Peyer's patch (tissue), 4 donors: ENCODE results near the gene CEP350. TPM values are rescaled to one million over a fixed set of nuclear protein-coding genes. Genes with fewer than 3 reads are reported as not detected.

Source experiments
- DNase-seq, 3 donors: peaks; one replicate each; pipeline ENCODE4 v3.0.0-alpha.2; 2017 to 2019
- H3K27ac ChIP-seq, 4 donors: fragments of 200-600 bp; sonication (generic); one replicate each; pipeline ENCODE4 v1.5.1; 2016 to 2019
- H3K27me3 ChIP-seq, 2 donors: fragments of 200-600 bp; sonication (generic); one replicate each; pipeline ENCODE4 v1.5.1; 2019
- H3K36me3 ChIP-seq, 3 donors: fragments of 200-600 bp; sonication (generic); one replicate each; pipeline ENCODE4 v1.5.1; 2016 to 2019
- H3K4me1 ChIP-seq, 4 donors: fragments of 200-600 bp; sonication (generic); one replicate each; pipeline ENCODE4 v1.5.1; 2016 to 2019
- H3K4me3 ChIP-seq, 4 donors: fragments of 200-600 bp; sonication (generic); 1 replicate in 3 of 4; 2 replicates in 1 of 4; pipeline ENCODE4 v1.5.1; 2016 to 2019; ENCODE audit warnings: mild to moderate bottlenecking in 1 of 4
- H3K9me3 ChIP-seq, 4 donors: fragments of 200-600 bp; sonication (generic); one replicate each; pipeline ENCODE4 v1.5.1; 2016 to 2019; ENCODE audit warnings: mild to moderate bottlenecking in 1 of 4
- POLR2A ChIP-seq, 2 donors: fragments of 450-650 bp; IDR thresholded peaks; one replicate each; pipeline ENCODE4 v1.5.1; 2017; ENCODE audit warnings: antibody characterized with exemption in 2 of 2, mild to moderate bottlenecking in 2 of 2, moderate library complexity in 2 of 2
- total RNA-seq, 4 donors: library from RNA; depleted of rRNA; stranded (reverse); fragments of >200 nt; gene quantifications; one replicate each; pipeline ENCODE4 v1.1.0, GENCODE V29; 2016
- TF ChIP-seq, protein P1 (sequence below), 6 experiments: fragments of 450-650 bp in 4 of 6; fragments of 200-600 bp in 2 of 6; sonication (generic) in 1 of 6; IDR thresholded peaks; one replicate each; pipeline ENCODE4 v1.5.1; 2017 to 2019; ENCODE audit warnings: antibody characterized with exemption in 6 of 6, mild to moderate bottlenecking in 3 of 6, moderate library complexity in 1 of 6

CEP350 gene
- total RNA-seq, 4 donors from 2014 or later = 86.0 to 196 (median 87.8) TPM

DNA sequence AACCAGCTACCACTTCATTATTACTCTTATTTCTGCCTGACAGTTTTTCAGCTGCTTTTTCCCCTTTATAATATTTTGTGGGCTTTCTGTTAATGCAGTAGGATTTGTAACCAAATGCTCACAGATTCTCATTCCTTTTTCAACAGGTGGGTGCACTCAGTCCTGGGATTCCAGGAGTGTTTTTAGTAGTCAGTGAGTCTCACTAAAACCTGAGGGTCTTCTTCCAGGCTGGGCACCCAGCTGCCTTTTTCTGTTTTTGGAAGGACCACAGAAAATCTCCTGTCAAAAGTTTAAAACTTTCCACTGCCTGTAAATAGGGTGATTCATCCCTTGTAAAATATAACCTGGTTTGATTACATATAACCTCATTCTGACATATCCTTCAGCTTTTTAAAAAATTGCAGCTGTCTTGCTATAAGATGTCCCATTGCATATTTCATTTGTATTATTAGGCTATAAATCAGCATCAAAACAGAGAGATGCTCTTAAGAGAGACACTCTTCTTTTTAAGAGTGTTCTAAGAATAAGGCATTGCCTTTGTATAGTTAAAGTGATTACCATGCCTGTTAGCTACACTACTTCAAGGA, 16.8 kb upstream of the CEP350 start:
- no peaks in the 10 kb centered on the region for H3K9me3 ChIP-seq
- H3K27ac ChIP-seq = no peak overlapping the region
- H3K4me1 ChIP-seq = no peaks in the 10 kb centered on the region
- H3K36me3 ChIP-seq = no peaks in the 10 kb centered on the region
- no peaks in the 10 kb centered on the region for H3K27me3 ChIP-seq
- TF ChIP-seq, protein P1, sequence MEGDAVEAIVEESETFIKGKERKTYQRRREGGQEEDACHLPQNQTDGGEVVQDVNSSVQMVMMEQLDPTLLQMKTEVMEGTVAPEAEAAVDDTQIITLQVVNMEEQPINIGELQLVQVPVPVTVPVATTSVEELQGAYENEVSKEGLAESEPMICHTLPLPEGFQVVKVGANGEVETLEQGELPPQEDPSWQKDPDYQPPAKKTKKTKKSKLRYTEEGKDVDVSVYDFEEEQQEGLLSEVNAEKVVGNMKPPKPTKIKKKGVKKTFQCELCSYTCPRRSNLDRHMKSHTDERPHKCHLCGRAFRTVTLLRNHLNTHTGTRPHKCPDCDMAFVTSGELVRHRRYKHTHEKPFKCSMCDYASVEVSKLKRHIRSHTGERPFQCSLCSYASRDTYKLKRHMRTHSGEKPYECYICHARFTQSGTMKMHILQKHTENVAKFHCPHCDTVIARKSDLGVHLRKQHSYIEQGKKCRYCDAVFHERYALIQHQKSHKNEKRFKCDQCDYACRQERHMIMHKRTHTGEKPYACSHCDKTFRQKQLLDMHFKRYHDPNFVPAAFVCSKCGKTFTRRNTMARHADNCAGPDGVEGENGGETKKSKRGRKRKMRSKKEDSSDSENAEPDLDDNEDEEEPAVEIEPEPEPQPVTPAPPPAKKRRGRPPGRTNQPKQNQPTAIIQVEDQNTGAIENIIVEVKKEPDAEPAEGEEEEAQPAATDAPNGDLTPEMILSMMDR (IDR thresholded peaks at IDR 0.05) = no peak
- TF ChIP-seq POLR2A (IDR thresholded peaks at IDR 0.05) = no peak
- no peak overlapping the region for H3K4me3 ChIP-seq
- DNase-seq = no peak

DNA sequence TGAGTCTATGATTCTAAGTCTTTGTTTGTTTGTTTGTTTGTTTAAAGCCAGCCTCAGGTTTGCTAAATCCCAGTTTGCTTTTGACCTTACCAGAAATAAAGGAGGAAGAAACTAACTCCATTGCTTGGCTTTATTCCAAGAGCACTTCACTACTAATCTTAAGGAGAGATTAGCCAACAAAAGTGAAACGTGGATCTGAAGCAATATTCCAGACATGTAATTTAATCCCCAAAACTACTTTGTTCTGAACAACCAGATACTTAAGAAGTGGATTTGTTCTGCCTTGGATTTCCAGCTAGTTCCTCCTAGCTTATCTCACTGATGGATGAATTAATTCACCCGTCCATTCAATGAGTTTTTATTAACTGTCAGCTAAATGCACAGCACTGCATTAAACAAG, 15.9 kb upstream of the CEP350 start:
- DNase-seq = no peak
- no peak overlapping the region for H3K27ac ChIP-seq
- no peaks in the 10 kb centered on the region for H3K9me3 ChIP-seq
- no peaks in the 10 kb centered on the region for H3K27me3 ChIP-seq
- TF ChIP-seq POLR2A (IDR thresholded peaks at IDR 0.05) = no peak
- TF ChIP-seq, protein P1 (IDR thresholded peaks at IDR 0.05) = no peak
- H3K4me1 ChIP-seq = no peaks in the 10 kb centered on the region
- no peaks in the 10 kb centered on the region for H3K36me3 ChIP-seq
- H3K4me3 ChIP-seq = no peak overlapping the region

DNA sequence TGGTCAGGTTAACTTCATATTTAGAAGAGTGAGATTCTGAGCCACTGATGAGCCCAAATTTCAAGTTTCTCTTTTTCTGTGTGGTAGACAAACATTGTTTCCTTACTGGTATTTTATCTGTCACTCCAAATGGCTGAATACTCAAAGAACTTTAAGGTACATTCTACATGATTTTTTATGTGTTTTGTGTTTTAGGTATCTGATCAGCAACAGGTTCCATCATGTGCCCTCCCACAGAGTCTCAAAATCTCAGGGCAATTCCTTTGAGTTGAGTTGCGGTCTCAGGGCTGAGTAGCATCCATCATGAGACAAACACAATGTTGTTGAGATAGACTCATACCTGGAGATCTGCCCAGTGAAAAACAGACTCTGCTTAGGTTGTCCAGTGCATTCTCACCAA, 14.7 kb upstream of the CEP350 start:
- Histone ChIP-seq H3K9me3 (no peaks in the 10 kb centered on the region), H3K4me1 (no peaks in the 10 kb centered on the region), H3K27me3 (no peaks in the 10 kb centered on the region), H3K4me3 (no peak overlapping the region), H3K27ac (no peak overlapping the region), H3K36me3 (no peaks in the 10 kb centered on the region)
- TF ChIP-seq, protein P1 (IDR thresholded peaks at IDR 0.05) = no peak
- no peak for TF ChIP-seq POLR2A (IDR thresholded peaks at IDR 0.05)
- DNase-seq = no peak

DNA sequence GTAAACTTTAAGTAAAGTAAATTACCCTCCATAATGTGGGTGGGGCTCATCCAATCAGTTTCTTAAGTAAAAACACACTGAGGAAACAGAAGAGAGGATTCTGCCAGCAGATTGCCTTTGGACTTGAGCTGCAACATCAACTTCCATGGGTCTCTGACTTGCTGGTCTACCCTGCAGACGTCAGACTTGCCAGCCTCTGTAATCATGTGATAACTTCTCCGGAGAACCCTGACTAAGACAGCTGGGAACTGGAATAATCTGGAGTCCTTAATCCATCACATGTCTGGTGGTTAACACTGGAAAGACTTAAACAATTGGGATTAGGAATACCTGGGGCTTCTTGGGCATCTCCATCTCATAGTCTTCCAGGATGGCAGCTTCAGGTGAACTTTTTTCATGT, 13.2 kb upstream of the CEP350 start:
- no peak for DNase-seq
- no peaks in the 10 kb centered on the region for H3K27me3 ChIP-seq
- H3K27ac ChIP-seq = no peak overlapping the region
- H3K4me3 ChIP-seq = no peak overlapping the region
- no peaks in the 10 kb centered on the region for H3K4me1 ChIP-seq
- H3K36me3 ChIP-seq = no peaks in the 10 kb centered on the region
- TF ChIP-seq POLR2A (IDR thresholded peaks at IDR 0.05) = no peak
- TF ChIP-seq, protein P1 (IDR thresholded peaks at IDR 0.05) = no peak
- H3K9me3 ChIP-seq = no peaks in the 10 kb centered on the region

DNA sequence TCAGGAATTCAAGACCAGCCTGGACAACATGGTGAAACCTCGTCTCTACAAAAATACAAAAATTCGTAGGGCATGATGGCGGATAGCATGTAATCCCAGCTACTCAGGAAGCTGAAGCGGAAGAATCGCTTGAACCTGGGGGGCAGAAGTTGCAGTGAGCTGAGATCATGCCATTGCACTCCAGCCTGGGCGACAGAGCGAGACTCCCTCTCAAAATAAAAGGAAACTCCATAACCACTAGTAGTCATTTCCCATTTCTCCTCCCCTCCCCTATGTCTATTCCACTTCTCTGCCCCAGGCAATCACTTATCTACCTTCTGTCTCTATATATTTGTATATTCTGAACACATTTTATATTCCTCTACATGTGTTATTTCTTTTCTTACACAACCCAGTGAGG, 4.0 kb upstream of the CEP350 start:
- Histone ChIP-seq H3K4me1 (peaks cover 0 to 10% (median 0%) of the 10 kb centered on the region in 4 donors), H3K27me3 (no peaks in the 10 kb centered on the region), H3K27ac (no peak overlapping the region), H3K9me3 (no peaks in the 10 kb centered on the region), H3K36me3 (no peaks in the 10 kb centered on the region), H3K4me3 (no peak overlapping the region)
- no peak for DNase-seq
- no peak for TF ChIP-seq POLR2A (IDR thresholded peaks at IDR 0.05)
- TF ChIP-seq, protein P1 (IDR thresholded peaks at IDR 0.05) = no peak
